T-helper 2 cell treated with Interferon-gamma antibody and Interleukin-4, amounts not matched to agents 100 ng/mL and 5 ng/mL, for 36 hours (primary cell): ENCODE data around the gene IFI27L2. TPM values are rescaled to one million over a fixed set of nuclear protein-coding genes. Genes with fewer than 3 reads are reported as not detected.

Experiments used
- intact Hi-C: fragments of 100-400 bp; cut with micrococcal nuclease; formaldehyde crosslinking; loops from one replicate; pipeline ENCODE4 v1.15.1; 2023
- total RNA-seq: library from RNA; stranded (reverse); gene quantifications from 2 replicates; pipeline ENCODE4 v1.2.3, GENCODE V29; 2022

Gene IFI27L2
- total RNA-seq, 1 donor from 2014 or later, result 67.6 TPM

- intact Hi-C loops, result no loop called here
Measured at GRCh38 chr14:94153750-94154342, 24.4 kb upstream of the IFI27L2 start.

DNA sequence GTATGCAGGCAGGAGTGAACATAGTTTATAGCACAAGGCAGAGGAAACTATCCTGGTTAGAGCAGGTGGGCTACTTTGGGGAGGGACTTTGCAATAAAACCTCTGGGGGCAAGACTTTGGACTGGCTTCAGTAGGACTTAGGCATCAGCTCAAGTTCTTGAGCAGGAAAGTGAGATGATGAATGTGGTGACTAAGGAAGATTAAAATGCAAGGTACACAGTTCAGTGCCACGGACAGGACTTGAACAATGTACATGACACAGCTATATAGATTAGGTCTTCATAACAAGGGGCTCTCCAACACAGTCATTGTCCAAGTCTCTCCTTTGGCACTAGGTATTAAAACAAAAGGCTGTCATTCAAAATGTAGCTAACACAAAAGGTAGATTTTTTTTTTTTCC is 23.3 kb upstream of the IFI27L2 start:
- intact Hi-C loops, result no loop called here

- intact Hi-C loops, result no loop called here
Measured at GRCh38 chr14:94145902-94146527, 16.6 kb upstream of the IFI27L2 start.

- intact Hi-C loops, result no loop called here
Measured at GRCh38 chr14:94144765-94145164, 15.4 kb upstream of the IFI27L2 start.

GRCh38 chr14:94143711-94144110 is 14.3 kb upstream of the IFI27L2 start:
- intact Hi-C loops, result no loop called here

DNA sequence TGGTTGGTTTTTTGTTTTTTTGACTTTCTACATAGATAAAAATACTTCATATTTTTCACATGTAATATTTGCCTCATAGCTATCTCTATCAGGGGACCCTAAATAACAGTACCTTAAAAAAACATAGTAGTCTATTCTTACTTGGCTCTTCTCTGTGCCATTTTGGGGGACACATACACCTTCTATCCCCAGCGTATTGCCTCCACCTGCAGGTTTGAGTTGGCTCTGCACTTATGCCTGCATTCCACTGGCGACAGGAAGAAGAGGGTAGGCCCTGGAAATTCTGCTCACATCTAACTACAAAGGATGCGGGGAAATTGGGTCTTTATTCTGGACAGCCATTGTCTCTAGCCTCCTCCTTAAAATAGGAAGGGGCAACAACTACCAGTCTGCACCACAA is 13.8 kb upstream of the IFI27L2 start:
- intact Hi-C loops, result no loop called here

DNA sequence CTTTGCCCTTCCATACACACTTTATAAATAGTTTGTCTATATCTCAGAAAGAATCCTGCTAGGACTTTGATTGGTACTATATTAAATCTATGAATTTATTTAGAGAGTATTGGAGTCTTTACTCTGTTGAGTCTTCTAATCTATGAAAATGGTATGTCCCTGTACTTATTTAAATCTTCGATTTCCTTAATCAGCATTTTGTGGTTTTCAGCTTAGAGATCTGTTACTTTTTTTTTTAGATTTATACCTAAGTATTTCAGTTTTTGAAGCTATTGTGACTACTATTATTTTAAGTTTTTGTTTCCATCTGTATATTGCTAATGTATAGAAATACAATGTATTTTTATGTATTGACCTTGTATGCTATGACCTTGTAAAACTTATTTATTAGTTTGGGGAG is 13.4 kb upstream of the IFI27L2 start:
- intact Hi-C loops, result no loop called here

DNA sequence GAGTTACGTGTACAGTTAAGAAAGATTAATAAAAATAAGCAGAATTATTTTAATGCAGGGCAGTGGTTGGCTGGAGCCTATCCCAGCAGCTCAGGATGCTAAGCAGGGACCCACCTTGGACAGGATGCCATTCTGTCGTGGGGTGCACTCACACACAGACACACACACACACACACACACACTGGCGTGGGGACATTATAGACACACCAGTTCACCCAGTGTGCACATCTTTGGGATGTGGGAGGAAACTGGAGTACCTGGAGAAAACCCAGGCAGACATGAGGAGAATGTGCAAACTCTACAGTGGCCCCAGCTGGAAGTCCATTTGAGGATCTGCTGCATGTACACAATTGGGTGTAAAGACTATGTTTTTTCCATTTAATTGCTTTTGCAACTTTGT is 12.8 kb upstream of the IFI27L2 start:
- intact Hi-C loops, result no loop called here

GRCh38 chr14:94139421-94139820 is 10.0 kb upstream of the IFI27L2 start:
- intact Hi-C loops, result loop anchor here (10.0 kb wide), 2 partner anchors 405 to 805 kb away; partner anchors contain the start of gene BTBD7

GRCh38 chr14:94139006-94139405 is 9.6 kb upstream of the IFI27L2 start:
- intact Hi-C loops, result loop anchor here (10.0 kb wide), 2 partner anchors 406 to 804 kb away; partner anchors contain the start of gene BTBD7

GRCh38 chr14:94138251-94138650 is 8.8 kb upstream of the IFI27L2 start:
- intact Hi-C loops, result loop anchor here (10.0 kb wide), 2 partner anchors 407 to 803 kb away; partner anchors contain the start of gene BTBD7

DNA sequence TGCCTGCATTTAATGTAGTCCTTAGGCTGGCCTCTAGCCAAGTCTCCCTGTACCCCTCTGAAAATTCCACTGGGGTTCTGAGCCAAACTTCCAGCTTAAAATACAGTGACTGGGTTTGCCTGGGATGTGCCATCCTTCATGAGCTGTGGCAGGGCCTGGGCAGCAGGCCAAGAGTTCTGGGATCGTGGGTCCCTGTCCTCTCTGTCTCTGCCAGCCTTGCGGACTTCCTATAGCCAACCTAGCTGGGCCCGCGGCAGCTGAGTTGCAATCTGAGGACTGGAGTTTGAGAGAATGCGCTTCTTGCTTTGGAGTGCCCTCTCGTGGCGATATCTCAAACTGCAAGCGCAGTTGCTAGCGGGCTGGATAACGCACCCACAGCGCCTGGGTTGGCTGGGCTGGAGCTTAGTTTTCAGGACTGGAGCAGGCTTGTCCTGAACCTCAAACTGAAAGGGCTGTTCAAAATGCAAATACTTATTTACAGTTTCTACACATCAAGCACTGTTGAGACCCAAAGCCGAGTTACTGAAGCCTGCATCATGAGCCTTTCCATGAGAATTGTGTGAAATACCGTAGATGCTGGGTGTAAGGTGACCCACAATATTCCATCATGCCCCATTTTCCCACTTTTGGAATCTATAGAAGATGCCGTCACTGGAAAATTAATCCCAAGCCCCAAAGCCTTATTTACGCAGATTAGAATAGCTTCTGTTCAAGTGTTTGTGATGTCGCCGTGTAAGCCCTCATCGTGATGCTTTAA is 7.3 kb upstream of the IFI27L2 start:
- intact Hi-C loops, result loop anchor here (1.0 to 10.0 kb wide), 5 partner anchors 44 to 802 kb away; partner anchors contain the start of gene BTBD7

DNA sequence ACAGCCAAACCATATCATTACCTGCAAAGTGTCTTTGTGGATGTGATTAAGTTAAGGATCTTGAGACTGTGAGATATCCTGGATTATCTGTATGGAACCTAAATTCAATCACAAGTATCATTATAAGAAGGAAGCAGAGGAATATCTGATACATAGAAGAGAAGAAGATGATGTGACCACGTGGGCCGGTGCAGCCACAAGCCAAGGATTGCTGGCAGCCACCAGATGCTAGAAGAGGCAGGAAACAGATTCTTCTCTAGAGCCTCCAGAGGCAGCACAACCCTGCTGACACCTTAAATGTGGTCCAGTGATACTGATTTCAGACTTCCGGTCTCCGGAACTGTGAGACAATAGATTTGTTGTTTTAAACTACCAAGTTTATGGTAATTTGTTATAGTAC is 6.1 kb upstream of the IFI27L2 start:
- intact Hi-C loops, result loop anchor here (10.0 kb wide), 2 partner anchors 409 to 801 kb away; partner anchors contain the start of gene BTBD7

GRCh38 chr14:94132285-94132887 is 3.0 kb upstream of the IFI27L2 start:
- intact Hi-C loops, result loop anchor here (1.0 to 10.0 kb wide), 4 partner anchors 48 to 798 kb away; partner anchors contain the start of gene BTBD7

DNA sequence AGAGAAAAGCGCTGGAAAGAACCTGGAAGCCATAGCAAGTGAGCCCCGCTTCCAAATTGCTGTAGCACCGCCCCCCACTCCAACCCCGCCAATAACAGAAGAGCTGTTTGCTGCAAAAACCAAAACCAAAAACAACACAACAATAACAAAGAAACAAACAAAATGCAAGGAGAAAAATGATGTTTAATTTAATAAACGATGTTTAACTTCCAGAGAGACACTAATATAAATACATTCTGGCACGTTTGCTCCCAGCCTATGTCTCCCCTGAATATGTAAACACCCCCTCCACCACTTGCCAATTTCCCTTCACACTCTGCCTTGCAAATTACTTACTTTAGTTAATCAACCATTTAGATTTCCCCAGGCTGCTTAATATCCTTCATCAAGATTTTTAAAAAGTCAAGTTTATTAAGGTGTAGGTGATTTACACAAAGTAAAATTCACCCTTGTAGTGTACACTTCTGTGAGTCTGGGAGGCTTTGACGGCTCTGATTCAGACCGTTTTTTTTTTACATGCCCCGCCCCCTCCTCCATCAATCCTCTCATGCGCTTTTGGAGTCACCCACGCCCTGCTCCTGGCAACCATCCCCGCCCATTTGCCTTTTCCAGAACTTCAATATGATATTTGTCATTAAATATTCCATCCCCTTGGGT is 482 bp upstream of the IFI27L2 start:
- intact Hi-C loops, result loop anchor here (1.0 to 10.0 kb wide), 5 partner anchors 49 to 795 kb away; partner anchors contain the start of genes BTBD7, DDX24 and IFI27L1

DNA sequence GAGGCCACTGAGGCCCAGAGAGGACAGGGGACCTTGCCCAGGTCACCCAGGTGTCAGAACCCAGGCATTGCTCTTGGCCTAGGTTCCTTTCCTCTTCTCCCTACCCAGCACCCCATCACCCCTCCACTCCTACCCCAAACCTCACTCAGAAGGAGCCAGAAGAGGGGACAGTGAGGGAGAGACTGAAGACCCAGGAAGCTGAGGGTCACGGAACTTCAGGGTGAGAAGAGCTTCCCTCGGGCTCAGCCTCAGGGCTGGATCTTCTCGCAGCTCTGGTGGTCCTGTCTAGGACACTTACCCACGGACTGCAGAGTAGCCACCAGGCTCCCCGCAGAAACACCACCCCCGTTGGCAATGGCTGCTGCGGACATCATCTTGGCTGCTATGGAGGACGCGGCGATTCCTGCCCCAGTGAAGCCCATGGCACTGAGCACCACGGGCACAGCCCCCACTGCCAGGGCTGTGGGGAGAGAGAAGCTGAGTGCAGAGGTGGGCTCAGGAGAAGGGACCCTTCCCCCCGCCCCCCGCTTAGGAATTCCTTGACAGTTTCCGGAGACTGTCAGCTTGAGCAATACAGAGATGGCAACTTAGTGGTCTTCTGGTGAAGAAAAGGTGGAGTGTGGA is 1.1 kb downstream of the IFI27L2 start:
- intact Hi-C loops, result loop anchor here (2.0 kb wide), 2 partner anchors 92 to 190 kb away; no protein-coding TSS in a partner anchor

GRCh38 chr14:94127330-94127729 is 2.1 kb downstream of the IFI27L2 start:
- intact Hi-C loops, result no loop called here

DNA sequence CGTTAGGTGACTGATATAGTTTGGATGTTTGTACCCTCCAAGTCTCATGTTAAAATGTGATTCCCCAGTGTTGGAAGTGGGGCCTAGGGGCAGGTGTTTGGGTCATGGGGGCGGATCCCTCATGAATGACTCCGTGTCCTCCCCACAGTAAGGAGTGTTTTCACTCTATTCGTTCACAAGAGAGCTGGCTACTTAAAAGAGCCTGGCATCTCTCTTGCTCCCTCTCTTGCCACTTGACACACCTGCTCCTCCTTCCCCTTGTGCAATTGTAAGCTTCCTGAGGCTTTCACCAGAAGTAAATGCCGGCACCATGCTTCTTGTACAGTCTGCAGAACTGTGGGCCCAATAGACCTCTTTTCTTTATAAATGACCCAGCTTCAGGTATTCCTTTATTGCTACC is 2.6 kb downstream of the IFI27L2 start:
- intact Hi-C loops, result no loop called here

GRCh38 chr14:94126419-94126677 is 3.1 kb downstream of the IFI27L2 start:
- intact Hi-C loops, result no loop called here

DNA sequence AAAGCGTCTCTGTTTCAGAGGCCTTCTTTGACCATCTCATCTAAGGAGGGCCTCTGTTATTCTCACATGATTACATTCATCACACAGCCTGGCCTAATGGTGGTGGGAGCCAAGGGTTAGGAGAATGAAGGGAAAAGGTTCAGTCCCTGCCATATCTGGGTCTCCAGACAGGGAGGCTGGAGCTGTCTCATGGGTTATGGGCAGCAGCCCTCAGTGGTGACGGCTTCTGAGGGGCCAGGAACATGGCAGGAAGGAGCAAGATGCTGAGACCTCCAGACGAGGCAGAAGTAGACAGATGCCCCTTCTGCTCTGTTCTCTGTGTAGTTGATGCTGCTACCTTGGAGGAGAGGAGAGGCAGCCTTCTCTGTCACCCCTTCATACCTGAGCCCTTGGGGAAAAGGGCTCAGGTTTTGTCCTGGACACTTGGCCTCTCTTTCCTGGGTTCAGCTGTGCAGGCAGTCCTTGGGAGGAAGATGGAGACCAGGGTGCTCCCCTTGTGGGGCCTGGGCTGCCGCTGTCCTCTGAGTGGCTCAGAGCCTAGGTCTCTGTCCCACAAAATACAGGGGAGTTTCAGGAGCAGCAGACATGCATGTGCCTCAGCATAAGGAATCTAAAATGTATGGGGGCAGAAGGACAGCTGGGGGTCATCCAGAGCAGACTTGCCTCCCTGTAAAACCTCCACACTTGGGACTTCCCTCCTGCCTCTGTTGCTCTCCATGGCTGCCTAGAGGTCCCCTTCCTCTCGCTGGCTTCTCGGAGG is 3.6 kb downstream of the IFI27L2 start:
- intact Hi-C loops, result no loop called here
